HG03571 (cell line): ENCODE measurements around the gene TMEM147.

ENCODE experiments used
- ATAC-seq: cut with Tn5 transposase; IDR thresholded peaks from one replicate; pipeline ENCODE4 v1.9.1; 2021; ENCODE audit not compliant: unreplicated experiment

The TMEM147 gene

GRCh38 chr19:35519291-35519690, 26.1 kb upstream of the TMEM147 start:
- no peak for ATAC-seq

DNA sequence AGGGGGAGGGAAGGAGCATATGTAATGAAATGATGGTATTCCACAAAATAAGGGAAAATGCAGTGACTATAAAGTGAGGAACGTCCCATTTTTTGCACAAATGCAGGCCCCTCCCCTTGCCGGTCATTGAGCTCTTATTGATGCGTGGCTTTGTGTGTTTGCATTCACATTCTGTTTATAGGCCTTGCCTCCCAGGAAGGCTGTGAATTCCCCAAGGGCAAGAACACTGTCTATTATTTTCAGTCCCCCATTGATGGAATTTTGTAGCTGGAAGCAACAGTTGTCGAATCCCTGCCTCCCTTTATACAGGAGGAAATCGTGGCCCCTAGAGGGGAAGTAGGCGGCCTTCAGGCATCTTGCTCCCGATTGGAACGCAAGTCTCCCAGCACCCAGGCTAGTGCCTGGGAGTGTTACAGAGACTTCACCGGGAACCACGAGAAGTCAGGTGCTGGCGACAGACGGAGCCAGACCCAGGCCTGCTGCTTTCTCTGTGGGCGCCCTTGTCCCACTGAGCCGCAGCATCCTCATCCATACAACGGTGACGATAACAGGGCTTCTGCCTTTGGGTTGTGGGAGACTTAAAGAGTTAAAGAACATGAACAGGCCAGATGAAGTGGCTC, 24.2 kb upstream of the TMEM147 start:
- ATAC-seq: no peak

GRCh38 chr19:35522745-35523327, 22.6 kb upstream of the TMEM147 start:
- no peak for ATAC-seq

- ATAC-seq: no peak
Measured at GRCh38 chr19:35524181-35524837, 21.1 kb upstream of the TMEM147 start.

DNA sequence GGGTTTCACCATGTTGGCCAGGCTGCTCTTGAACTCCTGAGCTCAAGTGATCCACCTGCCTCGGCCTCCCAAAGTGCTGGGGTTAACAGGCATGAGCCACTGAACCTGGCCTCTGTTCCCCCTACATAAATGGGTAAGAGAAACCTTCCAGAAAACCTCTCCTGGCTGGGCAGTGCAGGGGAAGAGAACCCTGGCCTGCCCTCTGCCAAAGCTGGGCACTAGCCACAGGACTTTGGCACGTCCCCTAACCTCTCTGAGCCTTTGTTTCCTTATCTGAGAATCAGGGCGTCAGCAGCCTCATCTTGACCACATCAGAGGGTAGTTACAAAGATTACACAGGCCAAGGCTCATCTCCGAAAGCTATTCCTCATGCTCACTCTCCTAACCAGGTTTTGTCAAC, 19.6 kb upstream of the TMEM147 start:
- ATAC-seq: no peak

DNA sequence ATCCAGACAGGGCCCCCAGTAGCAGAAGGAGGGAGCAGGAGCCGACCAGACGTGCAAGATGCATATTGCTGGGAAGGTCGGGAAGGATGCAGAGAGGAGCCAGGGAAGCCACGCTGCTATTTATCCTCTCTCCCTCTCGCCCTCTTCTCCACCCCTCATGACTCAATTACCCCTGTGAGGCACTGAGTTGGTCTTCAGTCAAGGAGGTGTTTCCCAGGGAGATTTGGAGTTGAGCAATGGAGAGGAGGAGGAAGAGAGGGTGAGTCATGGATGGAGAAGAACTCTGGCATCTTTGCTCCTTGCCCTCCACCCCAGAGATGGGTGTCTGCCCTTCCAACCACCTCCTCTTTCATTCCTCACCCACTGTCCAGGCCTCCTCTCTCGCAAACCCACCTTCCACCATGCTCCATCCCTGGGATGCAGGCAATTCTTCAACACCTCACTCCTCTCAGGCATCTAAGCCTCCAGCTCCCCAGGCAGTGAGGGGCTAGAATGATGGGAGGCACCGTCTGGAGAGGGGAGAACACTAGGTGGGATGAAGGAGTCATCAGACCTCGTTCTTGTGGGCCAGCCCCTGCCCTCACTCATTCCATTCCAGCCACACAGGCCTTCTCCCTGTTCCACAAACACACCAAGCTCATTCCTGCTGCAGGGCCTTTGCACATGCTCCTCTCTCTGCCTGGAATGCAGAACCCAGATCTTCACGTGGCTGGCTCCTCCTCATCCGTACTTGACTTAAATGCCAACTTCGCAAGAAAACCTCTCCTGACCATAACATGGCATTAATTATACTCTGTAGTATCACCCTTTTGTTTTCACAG, 17.0 kb upstream of the TMEM147 start, which contains the start of gene SBSN:
Gene SBSN (minus strand): TSS at position 94 of the 821 bp plus-strand sequence. CDS start 30 bp downstream, at position 64.
- ATAC-seq: no peak

DNA sequence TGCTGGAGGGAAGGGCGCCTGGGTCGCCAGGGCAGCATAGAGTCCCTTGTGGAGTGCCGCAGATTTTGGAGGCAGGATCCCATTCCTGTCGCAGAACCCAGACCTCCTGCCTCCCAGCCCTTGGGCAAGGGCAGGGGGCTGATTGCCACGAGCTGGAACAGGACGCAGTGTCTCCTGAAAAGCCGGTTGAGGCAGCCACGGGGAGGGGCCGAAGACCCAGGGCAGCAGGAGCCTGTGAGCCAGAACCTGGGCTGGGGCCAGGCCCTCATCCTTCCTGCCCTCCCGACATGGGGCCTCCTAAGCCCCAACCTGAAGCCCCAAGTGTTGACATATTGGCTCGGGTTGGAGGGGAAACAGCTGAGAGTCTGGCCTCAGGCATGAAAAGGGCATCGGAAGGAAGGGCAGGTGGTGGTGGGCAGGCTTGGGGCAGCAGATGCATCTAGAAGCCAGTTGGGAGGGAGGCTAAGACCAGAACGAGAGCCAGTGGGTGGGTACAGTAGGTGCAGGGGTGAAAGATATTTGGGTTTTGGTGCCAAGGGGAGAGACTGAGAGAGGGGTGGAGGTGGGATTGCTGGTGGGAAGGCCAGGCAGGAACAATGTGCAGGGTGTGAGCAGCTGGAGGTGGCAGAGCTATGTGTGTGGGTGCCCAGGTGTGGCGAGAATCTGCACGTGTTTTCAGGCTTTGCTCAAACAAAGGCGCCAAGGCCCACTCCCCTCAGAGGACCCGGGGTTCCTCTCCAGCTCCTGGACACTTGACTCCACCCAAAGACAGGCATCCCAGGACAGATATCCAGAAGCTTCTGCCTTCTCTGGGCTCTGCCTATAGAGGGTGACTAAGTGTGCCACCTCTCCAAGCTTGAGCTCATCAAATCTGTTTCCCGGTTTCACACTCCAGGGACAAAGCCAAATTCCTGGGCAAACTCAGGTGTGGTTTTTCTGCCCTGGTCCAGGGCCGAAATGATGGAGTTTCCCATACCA, 15.9 kb upstream of the TMEM147 start:
- ATAC-seq: no peak

GRCh38 chr19:35531291-35531690, 14.1 kb upstream of the TMEM147 start:
- ATAC-seq: no peak

- ATAC-seq: no peak
Measured at GRCh38 chr19:35533201-35533821, 12.1 kb upstream of the TMEM147 start, which contains the start of gene GAPDHS. GAPDHS (plus strand) TSS chr19:35533456; CDS start chr19:35533528, 72 bp downstream.

- ATAC-seq: no peak
Measured at GRCh38 chr19:35533822-35534392, 11.5 kb upstream of the TMEM147 start.

- ATAC-seq: no peak
Measured at GRCh38 chr19:35534803-35535480, 10.5 kb upstream of the TMEM147 start.

GRCh38 chr19:35539314-35539713, 6.1 kb upstream of the TMEM147 start:
- ATAC-seq: no peak

DNA sequence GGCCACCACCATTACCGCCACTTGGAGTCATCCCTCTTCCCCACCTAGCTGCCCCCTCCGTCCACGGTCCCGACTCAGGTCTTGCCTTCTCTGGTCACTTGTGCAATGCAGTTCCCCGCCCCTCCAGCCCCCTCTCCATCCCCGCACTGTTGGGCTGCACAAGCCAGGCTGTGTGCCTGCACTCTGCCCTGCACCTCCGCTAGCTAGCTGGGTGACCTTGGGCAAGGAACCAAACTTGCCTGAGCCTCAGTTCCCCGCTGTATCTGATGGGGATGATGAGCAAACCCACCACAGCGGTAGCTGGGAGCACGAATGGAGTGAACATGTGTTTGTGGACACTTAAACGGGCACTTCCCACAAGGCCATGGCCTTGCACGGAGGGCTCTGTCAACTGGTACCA, 5.6 kb upstream of the TMEM147 start:
- no peak for ATAC-seq

GRCh38 chr19:35540356-35540927, 5.0 kb upstream of the TMEM147 start:
- ATAC-seq: no peak

GRCh38 chr19:35542209-35542608, 3.2 kb upstream of the TMEM147 start:
- no peak for ATAC-seq

GRCh38 chr19:35543280-35544109, 1.9 kb upstream of the TMEM147 start:
- no peak for ATAC-seq

DNA sequence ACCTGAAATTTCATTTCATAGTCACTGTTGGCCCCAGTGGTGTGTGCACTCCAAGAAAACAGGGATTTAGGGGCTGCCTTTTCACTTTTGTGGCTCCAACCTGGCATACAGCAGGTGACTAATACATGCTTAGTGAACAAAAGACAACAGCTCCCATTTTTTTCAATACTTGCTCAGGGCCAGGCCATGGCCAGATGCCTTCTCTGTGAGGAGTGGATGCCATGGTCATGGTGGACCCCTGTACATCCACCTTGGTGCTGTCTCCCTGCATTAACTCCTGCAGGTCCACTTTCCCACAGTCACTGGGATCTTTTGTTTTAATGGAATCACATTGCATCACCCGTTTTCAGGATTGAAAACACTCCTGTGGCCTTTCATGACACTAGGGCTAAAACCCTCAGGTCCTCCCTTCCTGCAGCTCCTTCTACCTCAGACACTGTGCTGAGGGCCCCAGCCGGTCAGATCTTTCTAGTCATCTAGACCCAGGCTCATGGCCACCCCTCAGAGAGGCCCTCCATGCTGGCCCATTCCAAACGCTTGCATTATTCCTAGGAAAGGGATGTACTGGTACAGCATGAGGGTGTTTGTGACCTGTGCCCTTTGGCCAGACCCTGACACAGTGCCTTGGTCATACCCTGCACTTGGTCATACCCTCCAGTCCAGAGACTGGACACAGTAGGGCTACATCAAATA, 1.2 kb upstream of the TMEM147 start:
- ATAC-seq: no peak
